Adrenal gland (tissue), 5 donors: ENCODE data around the gene NRIP3.

Experiments
- POLR2A ChIP-seq, 2 donors: fragments of 450-650 bp; IDR thresholded peaks; one replicate each; pipeline ENCODE4 v1.6.1; 2017; ENCODE audit warnings: antibody characterized with exemption in 2 of 2, mild to moderate bottlenecking in 2 of 2, moderate library complexity in 1 of 2
- TF ChIP-seq, protein P1 (sequence below), 6 experiments: fragments of 450-650 bp in 4 of 6; fragments of 200-600 bp in 2 of 6; sonication (generic) in 1 of 6; IDR thresholded peaks; 1 replicate in 5 of 6; 2 replicates in 1 of 6; pipeline versions ENCODE4 v1.5.1 to v1.8.0; 2016 to 2021; ENCODE audit warnings: antibody characterized with exemption in 6 of 6, mild to moderate bottlenecking in 2 of 6, moderate library complexity in 1 of 6
- donor health status: DM: no; HTN: no; CAD: no.

DNA sequence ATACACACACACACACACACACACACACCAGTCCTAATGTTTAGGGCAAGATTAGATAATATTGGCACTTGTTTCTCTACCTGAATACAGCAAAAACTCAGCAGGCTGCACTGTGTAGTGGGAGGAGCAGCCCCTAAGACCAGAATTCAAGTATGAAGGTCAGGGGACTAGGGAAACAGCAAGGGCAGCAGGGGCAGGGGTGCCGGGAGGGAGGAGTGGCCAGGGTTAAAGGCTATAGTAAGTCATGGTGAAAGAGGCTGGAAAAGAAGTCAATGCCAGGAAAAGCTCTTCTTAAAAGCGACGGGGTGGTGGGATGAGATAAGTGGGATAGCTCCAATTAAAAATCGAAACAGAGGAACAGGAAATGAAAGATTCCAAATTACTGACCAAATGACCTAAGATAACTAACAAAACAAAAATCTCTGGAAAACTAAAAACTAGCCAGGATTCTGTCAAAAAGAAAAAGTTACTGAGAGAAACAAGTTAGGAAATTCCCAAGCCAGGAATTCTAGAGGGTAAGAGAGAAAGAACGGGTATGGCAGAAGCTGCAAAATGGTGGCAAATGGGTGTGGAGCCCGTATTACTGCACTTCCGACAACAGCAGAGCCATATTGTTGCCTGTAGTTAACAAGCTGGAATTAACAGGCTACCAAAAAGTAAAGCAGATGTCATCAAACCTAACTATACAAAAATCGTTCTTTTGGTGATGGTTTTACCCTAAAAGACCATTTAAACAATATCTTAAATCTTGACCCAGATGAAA lies 62.3 kb downstream of the NRIP3 start:
- TF ChIP-seq, protein P1, sequence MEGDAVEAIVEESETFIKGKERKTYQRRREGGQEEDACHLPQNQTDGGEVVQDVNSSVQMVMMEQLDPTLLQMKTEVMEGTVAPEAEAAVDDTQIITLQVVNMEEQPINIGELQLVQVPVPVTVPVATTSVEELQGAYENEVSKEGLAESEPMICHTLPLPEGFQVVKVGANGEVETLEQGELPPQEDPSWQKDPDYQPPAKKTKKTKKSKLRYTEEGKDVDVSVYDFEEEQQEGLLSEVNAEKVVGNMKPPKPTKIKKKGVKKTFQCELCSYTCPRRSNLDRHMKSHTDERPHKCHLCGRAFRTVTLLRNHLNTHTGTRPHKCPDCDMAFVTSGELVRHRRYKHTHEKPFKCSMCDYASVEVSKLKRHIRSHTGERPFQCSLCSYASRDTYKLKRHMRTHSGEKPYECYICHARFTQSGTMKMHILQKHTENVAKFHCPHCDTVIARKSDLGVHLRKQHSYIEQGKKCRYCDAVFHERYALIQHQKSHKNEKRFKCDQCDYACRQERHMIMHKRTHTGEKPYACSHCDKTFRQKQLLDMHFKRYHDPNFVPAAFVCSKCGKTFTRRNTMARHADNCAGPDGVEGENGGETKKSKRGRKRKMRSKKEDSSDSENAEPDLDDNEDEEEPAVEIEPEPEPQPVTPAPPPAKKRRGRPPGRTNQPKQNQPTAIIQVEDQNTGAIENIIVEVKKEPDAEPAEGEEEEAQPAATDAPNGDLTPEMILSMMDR (IDR thresholded peaks at IDR 0.05), result no peak
- TF ChIP-seq POLR2A (IDR thresholded peaks at IDR 0.05), result no peak
